Mucosa of descending colon (tissue), 3 donors: ENCODE measurements around the gene GPANK1. TPM values are rescaled to one million over a fixed set of nuclear protein-coding genes. Genes with fewer than 3 reads are reported as not detected.
A peak's percentile ranks its signal among the peaks of the same experiment; 100 is the strongest.

Experiments
- ATAC-seq: fragments of 200-7000 bp; cut with Tn5 transposase; one replicate; pipeline ENCODE4 v1.9.1; 2020; ENCODE audit warnings: mild to moderate bottlenecking, moderate library complexity
- DNase-seq, 3 donors: peaks; one replicate each; pipeline ENCODE4 v3.0.0-alpha.2; 2020
- H3K36me3 ChIP-seq: fragments of 200-600 bp; one replicate; pipeline ENCODE4 v1.8.0; 2021; ENCODE audit warnings: low read depth, mild to moderate bottlenecking
- H3K4me1 ChIP-seq: fragments of 200-600 bp; one replicate; pipeline ENCODE4 v1.8.0; 2021; ENCODE audit warnings: low read depth, mild to moderate bottlenecking
- H3K4me3 ChIP-seq: fragments of 200-600 bp; one replicate; pipeline ENCODE4 v1.8.0; 2021; ENCODE audit warnings: mild to moderate bottlenecking
- H3K9me3 ChIP-seq: fragments of 200-600 bp; one replicate; pipeline ENCODE4 v1.8.0; 2021; ENCODE audit warnings: mild to moderate bottlenecking
- CTCF ChIP-seq: fragments of 200-600 bp; IDR thresholded peaks from one replicate; pipeline ENCODE4 v1.8.0; 2022; ENCODE audit warnings: antibody characterized with exemption, mild to moderate bottlenecking
- intact Hi-C, 2 donors: fragments of 100-400 bp; cut with DNase I in 1 of 2; cut with micrococcal nuclease in 1 of 2; formaldehyde crosslinking; loops; one replicate each; pipeline versions ENCODE4 v1.11.0 to v1.11.1; 2022; cut with DNase I, micrococcal nuclease
- total RNA-seq, 3 donors: library from RNA; stranded (reverse); fragmentation: NEBNext Ultra II Directional in 2 of 3; extraction: Animal tissue kit (Norgen Biotek cat#: 25700) in 2 of 3; gene quantifications; one replicate each; pipeline versions ENCODE4 v1.2.1 to v1.2.4, GENCODE V29; 2021 to 2023
- donor health status: DM: no; HTN: no; CAD: no; lungs with moderate emphysema.
- donor health status: DM: no; HTN: no; CAD: no.
- donor health status: DM: no; HTN: yes; CAD: no.

The GPANK1 gene
- total RNA-seq, 3 donors from 2014 or later = 13.4 to 17.7 (median 17.4) TPM

DNA sequence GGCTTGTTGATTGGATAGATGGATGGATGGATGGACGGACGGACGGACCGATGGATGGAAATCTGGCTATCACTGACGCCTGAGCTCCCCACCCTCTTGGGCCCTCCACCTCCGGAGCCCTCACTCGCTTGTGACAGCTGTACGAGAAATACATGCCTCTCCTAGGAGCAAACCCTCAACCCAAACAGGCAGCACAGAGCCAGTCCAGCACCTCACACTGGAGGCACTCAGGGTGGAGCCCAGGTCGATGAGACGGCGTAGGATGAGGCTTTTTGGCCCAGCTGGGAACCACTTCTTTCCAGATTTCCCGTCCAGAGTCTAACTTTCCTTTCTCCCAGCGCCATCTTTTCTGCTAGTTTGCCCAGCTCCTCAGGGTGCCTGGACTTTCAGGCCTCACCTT is 18.8 kb upstream of the GPANK1 start:
- H3K4me3 ChIP-seq = no peak overlapping the region
- H3K36me3 ChIP-seq = peaks cover 9% of the 10 kb centered on the region
- intact Hi-C loops = loop anchor here in 1 of 2 donors (10.0 kb wide), 1 partner anchor 181 kb away; the partner anchor contains the start of gene NEU1
- ATAC-seq (no peak), DNase-seq (no peak)
- H3K4me1 ChIP-seq = peaks cover 14% of the 10 kb centered on the region
- H3K9me3 ChIP-seq = no peaks in the 10 kb centered on the region
- no peak for TF ChIP-seq CTCF

GRCh38 chr6:31681135-31681671 is 16.4 kb upstream of the GPANK1 start:
- Histone ChIP-seq H3K36me3 (no peaks in the 10 kb centered on the region), H3K9me3 (no peaks in the 10 kb centered on the region), H3K4me3 (no peak overlapping the region), H3K4me1 (peaks cover 14% of the 10 kb centered on the region)
- no peak for TF ChIP-seq CTCF
- DNase-seq = peak; percentile 56 to 73 (median 73)
- intact Hi-C loops = loop anchor here in 1 of 2 donors (10.0 kb wide), 1 partner anchor 184 kb away; the partner anchor contains the start of gene NEU1
- peak; percentile 60 for ATAC-seq

DNA sequence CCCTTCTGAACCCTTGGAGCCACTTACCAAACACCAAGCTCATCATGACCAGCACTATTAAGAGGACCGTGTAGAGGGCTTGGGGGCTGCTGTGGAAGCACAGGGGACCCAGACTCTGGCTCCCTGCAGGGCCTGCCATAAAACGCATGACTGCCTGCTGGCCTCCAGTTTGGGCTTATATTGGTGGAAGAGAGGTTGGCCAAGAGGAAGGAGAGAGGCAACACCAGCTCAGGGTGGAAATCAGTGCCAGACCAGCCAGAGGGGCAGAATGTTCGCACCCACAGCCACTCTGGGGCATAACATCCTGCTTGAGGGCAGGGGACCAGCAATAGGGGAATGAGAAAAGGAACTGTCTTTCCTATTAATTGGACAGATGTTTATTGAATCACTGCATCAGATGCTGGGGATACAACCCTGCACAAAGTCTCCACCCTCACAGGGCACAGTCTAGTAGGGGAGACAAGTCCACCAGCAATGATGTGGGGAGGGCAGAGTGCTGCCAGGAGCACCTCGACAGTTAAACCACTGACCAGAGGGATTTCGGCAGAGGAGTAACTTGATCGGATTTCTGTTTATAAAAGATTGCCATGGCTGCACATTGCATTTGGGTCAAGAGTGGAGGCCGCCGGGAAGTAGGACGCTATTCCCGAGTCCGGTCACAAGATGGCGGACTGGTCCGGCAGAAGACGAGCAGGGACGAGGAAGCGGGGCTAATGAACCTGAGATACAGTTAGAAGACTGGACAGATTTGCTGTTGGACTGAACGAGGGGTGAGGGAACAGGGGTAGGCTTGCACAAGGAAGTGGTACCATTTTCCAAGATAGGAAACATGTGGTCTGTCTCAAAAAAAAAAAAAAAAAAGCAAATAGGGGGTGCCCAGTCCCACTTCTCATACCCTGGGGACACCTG is 15.7 kb upstream of the GPANK1 start, which contains the start of gene LY6G5C:
LY6G5C (minus strand) TSS at position 842 of the 909 bp plus-strand sequence; CDS start at position 148, 694 bp downstream.
- no peak within 1 kb of the TSS for H3K4me3 ChIP-seq
- peak; percentile 87 to 90 (median 89) for DNase-seq
- no peaks in the 10 kb centered on the region for H3K36me3 ChIP-seq
- intact Hi-C loops = loop anchor here in 1 of 2 donors (10.0 kb wide), 1 partner anchor 184 kb away; the partner anchor contains the start of gene NEU1
- ATAC-seq = peak; percentile 87
- H3K9me3 ChIP-seq = no peaks in the 10 kb centered on the region
- peaks cover 14% of the 10 kb centered on the region for H3K4me1 ChIP-seq
- peak; percentile 68 for TF ChIP-seq CTCF

- intact Hi-C loops = no loop called here
- ATAC-seq = no peak
- Histone ChIP-seq H3K9me3 (no peaks in the 10 kb centered on the region), H3K4me1 (peaks cover 14% of the 10 kb centered on the region), H3K36me3 (no peaks in the 10 kb centered on the region), H3K4me3 (no peak overlapping the region)
- no peak for DNase-seq
- TF ChIP-seq CTCF = no peak
These were observed 13.2 kb upstream of the GPANK1 start for GRCh38 chr6:31677955-31678354.

DNA sequence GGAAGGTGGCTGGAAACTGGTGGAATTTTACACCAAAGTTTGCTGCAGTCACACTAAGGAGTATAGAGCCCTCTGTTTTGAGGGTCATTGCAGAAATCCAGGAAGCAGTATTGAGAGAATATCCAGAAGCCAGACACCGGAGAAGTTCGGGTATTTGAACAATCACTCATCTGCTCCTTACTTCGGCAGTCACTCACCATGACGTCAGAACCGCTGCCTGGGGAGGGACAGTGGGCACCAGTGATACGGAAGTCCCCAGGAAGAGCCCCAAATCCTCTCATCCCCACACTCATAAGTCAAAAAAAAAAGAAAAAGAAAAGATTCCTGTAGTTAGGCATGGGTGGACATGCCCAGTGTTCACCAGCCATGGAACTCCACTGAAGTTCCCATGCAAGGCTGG is 12.1 kb upstream of the GPANK1 start:
- Histone ChIP-seq H3K36me3 (no peaks in the 10 kb centered on the region), H3K9me3 (no peaks in the 10 kb centered on the region), H3K4me3 (no peak overlapping the region), H3K4me1 (peaks cover 14% of the 10 kb centered on the region)
- intact Hi-C loops = no loop called here
- DNase-seq (no peak), ATAC-seq (no peak)
- TF ChIP-seq CTCF = no peak
